Measurements from ENCODE around the gene PARN.
A peak's percentile ranks its signal among the peaks of the same experiment; 100 is the strongest.

The PARN gene

DNA sequence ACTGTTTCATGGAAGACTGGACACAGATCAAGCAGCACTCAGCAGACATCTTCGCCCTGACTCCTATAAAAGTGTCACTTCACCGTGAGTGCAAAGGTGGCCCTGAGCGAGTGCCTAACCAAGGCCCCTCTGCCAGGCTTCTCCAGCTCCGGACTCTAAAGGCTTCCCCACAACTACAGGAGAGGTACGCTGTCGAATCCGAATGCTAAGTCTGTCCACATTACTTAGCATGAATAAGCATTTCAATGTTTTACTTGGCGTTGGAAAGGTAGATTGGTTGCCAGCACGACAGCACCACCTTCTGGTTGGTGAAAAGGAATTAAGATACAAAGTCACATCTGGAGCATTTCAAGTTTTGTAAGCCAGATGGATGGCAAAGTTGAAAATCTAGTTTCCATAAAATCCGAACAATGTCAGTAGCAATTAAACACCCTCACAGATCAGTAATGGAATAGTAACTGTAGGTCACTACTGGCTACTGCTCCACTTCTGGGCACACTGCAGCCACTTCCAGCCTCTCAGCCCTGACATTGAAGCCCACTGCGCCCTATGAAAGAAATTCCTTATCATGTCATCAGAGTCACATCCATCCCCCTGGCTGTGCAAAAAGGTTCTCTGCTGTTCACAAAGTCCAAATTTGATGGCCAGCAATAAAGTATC, 100.9 kb downstream of the PARN start:
- DNase-seq (ENCODE audit: low read depth in 2 of 2) = peak; percentile 5 to 7

DNA sequence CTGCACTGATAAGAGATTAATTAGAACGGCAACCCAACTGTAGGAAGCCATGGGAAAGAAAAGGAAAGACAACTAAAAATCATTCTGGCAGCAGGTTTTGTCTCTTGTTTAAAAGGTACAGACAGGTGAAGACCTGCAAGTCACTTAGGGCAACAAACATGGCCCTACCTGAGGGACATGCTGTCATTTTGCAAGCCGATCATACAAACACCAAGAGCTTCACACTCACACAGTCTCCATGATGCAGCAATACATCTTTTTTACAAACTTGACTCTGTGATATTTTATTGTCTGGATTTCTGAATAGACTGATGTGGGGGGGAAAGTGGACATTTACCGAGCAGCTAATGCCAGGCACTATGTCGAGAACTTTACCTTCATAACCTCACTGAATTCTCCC, 101.8 kb downstream of the PARN start:
- DNase-seq (ENCODE audit: low read depth in 2 of 2) = no peak

DNA sequence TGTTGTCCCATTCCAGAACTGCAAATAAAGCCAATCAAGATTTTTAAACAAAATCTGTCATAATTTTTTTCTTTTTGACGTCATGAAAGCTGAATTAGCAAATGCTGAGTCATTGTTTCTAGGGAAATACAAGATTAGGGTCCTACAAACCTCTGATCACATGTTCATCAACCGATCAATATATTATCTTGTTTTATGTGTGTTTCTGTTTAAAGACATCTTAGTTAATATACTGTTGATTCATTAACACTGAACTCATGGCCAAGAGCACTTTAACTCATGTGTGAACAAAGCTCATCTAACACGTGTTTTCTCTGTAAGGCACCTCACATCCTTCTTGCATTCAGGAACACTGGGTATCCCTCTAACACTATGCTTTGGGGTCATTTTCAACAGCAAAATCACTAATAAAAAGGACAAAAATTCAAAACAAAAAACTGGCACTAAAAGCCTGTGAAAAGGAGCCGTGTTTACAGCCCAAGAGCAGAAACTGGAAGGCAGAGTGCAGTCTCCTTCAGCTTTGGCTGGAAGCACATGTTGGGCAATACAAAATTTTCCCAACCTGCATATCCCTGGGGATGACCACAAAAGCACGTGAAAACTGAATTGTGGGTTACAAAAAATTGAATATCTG, 102.5 kb downstream of the PARN start:
- no peak for DNase-seq (ENCODE audit: low read depth in 2 of 2)

DNA sequence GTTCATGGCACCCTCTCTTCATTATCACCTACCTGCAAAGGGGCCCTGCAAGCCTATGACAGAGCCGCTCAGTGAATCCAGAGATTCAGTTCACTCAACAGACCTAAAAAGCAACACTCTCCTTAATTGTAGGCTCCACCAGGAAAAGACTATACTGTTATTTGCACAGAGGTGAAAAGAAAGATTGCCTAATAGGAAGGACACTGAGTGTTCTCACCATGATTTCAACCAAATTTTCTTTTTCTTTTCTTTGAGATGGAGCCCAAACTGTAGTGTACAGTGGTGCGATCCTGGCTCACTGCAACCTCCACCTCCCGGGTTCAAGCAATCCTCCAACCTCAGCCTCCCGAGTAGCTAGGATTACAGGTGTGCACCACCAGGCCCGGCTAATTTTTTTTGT, 104.5 kb downstream of the PARN start:
- no peak for DNase-seq (ENCODE audit: low read depth in 2 of 2)

DNA sequence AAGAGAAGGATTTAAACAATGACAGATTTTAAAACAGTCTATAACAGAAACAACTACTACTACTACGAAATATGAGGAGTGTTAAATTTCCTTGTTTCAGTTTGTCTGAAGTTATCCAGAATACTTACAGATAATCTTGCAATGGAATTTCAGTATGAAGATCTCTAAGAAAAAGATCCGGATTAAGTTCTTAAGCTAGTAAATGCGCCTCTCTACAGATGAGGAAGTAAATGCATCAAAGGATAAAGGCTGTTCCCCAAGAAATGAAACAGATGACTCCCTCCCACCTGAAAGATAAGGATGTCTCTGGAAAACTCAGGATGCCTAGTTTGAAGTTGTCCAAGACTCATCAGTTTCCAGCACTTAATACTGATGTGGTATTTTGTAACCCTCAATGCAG, 105.1 kb downstream of the PARN start:
- DNase-seq (ENCODE audit: low read depth in 2 of 2) = no peak

DNA sequence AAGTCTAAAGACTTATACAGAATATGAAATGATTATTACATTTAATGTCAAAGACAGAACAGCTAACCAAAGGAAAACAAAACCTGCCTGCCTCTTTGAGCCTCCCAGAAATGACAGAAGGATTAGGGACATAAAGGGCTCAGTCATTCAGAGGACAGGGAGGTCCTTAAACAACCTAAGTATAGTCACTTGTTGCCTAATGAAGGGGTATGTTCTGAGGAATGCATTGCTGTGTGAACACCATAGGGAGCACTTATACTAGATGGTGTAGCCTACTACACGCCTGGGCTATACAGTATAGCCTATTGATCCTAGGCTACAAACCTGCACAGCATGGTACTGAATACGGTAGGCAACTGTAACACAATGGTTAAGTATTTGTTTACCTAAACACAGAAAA, 106.4 kb downstream of the PARN start:
- DNase-seq (ENCODE audit: low read depth in 2 of 2) = no peak

DNA sequence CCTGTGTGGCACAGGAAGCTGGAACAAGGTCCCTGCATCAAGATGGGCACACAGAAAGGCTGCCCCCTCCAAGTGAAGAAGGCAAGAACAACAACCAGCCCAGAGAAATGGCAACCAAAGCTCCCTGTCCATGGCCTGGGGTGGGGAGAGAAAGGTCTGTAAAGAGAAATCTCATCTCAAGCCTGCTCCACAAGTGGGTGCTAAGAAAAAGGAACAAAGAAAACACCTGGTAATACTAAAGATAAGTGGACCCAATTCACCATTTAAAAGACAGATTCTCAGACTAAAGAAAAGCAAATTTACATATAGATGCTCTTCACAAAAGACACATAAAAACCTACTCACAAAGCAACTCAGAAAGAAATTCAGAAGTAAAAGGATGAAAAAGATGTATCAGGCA, 107.4 kb downstream of the PARN start:
- DNase-seq (ENCODE audit: low read depth in 2 of 2) = no peak

DNA sequence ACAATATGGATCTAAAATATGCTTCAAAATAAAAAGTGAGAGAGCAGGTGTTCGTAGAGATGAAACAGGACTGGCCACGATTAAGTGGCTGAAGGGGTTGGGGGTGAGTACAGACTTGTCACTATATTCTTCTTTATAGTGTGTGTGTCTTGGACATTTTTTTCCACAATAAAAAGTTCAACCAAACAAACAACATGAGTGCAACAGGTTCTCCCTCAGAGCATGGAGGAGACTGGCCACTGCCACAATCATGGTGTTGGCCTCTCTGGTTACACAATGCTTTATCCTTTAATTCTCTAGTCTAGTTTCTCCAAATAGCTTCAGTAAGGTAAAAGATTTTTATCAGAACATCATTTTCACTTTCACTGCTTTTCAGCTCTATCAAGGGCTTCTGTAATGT, 109.3 kb downstream of the PARN start:
- no peak for DNase-seq (ENCODE audit: low read depth in 2 of 2)

DNA sequence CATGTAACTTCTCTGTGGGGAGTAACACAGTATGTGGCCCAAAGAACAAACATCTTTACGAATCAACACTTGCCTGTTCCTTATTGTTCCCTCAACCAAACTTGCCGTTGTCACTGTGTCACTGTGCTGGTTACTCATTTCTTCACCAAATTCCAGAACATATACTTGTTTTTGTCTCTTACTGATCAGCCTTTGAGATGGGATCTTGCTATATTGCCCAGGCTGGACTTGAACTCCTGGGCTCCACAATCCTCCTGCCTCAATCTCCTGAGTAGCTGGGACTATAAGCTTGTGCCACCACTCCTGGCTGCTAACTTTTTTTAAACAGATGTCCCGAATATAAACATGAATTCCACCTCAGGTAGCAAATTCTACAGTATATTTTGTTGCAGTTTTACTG, 115.1 kb downstream of the PARN start:
- DNase-seq (ENCODE audit: low read depth in 2 of 2) = no peak

DNA sequence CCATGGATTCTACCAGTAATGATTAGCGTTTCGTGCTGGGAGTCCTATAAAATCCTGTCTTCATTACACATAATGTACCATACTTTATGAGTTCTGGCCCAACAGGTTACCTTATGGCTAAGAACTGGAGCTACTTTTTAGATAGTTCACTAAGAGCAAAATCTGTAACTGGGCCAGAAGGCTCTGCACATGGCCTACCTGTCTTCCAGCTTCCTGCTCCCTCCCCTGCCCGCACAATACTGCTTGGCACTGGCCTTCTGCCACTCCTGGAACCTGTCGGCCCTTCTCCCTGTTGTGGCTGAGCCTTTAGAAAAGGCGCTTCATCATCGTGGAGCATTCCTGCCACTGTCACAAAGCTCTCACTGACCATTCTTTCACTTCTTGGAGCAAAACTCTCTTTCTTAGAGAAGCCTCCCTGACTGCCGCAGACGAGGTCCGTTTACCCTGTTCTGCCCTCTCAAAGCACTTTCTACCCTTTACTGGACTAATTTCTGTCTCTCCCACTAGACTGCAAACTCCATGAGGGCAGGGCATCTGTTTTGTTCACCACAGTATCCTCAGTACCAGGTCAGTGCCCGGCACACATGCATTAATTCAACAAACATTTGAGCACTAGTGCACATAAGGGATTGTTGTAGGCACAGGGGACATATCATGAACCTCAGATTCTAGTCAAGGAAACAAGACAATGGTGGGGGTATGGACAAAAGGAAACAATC, 116.5 kb downstream of the PARN start:
- no peak for DNase-seq (ENCODE audit: low read depth in 2 of 2)

DNA sequence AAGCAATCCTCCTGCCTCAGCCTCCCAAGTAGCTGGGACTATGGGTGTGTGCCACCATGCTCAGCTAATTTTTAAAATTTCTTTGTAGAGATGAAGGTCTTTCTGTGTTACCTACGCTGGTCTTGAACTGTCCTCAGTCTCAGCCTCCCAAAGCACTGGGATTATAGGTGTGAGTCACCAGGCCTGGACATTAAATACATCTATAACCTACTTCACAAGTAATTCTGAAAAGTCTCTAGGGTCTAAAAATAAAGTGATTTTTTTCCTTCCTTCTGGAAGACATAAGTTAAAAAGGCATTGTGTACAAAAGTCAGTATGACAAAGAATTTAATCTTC, 118.3 kb downstream of the PARN start:
- DNase-seq (ENCODE audit: low read depth in 2 of 2) = no peak

DNA sequence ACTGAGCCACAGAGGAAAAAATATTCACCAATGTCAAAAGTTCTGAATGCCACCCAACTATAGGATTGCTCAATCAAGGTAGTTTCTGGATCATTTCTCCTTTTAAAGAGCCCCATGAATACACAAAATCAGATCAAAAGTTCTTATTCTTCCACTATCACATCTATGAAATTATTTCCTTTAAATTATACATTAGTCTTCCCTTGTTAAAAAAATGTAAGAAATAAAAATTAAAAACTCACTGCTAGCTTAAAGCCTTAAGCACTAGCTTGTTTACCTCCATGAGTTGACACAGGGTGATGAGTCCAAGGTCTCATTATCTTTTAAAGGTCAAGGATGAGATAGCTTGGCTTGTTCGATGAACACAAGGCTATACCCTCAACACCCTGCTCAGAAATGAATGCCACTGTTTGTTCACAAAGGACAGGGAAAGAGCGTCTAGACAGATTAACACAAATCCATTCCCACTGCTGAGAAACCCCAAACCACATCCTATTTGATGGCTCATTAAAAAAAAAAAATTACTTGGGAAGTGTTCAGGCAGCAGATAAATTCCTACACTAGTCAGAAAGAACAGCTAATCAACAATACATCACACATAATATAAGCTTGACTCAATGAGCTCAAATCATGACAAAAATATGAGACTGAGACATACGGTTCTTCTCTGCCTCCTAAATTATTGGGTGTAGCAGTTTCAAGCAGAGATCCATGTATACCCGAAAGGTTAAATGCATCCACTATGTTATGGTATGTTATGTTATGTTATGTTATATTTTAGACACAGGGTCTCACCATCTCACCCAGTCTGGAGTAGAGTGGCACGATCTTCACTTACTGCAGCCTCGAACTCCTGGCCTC, 118.9 kb downstream of the PARN start:
- DNase-seq (ENCODE audit: low read depth in 2 of 2) = no peak

DNA sequence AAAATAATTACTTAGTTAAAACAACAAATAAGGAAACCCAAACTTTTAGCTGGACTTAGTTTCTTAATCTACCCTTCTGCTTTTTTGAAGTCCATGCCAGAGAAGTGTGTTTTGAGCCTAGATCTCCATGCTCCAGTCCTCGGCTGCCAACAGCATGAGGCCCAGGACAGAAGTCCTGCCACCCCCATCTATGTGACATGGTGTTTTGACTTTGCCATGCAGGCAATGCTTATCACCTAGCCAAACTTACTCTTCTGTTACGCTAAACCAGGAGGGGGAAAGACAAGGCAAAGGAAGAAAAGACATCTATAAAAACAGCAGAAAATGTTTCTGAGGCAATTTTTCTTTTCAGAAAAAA, 119.5 kb downstream of the PARN start:
- DNase-seq (ENCODE audit: low read depth in 2 of 2) = no peak

DNA sequence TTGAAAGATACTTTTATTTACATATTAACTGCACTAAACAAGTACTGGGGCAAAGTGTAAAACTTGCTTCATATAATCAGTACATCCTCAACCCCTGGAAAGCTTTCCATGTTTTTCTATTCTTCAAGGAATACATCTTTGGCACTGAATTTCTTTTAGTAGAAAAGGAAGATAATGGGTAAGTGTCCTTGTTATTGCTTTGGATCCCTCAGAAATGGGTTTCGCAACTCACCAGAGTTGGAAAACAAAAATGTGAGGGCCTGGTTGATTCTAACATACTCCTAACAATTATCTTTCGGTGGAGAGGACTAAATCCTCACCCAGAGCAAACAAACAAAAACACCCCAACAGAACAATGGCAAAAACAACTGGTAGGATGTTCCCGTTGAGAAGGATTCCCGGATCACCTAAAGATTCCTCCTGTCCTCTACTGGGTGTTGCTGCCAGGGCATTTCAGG, 120.4 kb downstream of the PARN start:
- DNase-seq (ENCODE audit: low read depth in 2 of 2) = no peak

DNA sequence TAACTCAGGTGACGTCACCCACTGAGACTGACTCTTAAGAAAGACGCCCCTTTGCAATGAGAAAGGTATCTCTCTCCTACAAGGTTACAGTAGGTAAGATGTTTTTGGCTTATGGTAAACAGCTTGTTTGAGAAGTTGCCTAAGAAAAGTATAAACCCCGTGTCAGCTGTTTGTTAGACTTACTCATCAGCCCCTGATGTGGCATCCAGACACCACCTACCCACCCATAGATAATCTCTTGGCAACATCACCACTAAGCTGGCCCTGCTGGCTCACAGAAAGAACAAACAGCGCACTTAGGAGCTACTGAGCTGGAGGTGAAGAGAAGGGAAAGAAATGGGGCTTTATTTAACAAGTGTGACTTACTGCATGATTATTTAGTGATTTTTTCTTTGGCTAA, 121.0 kb downstream of the PARN start:
- no peak for DNase-seq (ENCODE audit: low read depth in 2 of 2)

DNA sequence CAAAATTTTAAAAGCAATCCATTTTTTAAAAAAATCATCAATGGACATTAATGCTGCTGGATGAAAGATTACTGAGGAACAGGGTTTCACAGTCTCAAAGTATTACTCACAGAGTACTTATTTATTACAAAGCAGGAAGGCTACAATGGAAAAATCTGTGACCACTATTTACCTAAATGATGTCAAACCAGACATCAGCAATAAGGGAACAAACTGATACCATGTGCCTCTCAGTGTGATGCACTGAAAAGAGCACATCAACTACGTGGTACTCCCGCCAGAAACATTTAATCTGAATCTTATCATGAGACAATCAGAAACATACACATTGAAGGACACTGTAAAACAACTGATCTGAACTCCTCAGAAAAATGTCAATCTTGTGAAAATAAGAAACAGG, 124.2 kb downstream of the PARN start:
- DNase-seq (ENCODE audit: low read depth in 2 of 2) = no peak

DNA sequence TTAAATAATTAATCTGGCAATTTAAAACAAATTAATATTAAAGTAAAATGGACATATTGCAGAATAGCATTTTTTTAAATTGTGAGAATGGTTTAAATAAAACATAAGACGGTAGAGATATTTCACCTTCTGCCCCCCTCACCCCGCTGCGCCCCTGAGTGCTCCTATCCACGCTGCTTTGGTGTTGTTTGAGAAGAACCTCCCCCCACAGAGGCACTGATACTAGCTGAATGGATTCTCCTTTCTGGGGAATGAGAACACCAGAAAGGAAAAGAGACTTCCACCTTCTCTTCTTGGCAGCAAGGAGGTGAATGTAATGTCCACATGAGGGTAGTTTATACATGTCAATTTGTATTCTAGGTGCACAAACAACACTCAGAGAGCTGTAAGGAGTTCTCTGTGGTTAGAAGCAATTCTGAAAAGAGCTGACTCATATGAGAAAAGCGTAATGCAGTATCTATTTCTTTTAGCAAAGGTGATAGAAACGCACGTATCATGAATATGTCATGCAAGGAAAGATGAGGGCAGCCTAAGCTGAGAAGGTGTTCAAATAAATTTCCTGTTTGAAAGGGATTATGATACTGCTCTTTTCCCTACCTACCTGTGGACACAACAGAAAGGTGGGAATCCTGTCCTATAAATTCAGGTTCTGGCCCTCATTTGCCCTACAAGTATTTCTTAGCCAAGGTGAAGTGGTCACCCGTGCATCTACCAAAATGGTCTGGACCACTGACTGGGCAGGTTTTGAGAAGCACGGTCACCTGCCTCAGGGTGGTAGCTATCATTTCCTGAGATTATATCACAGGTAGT, 126.9 kb downstream of the PARN start:
- no peak for DNase-seq (ENCODE audit: low read depth in 2 of 2)

DNA sequence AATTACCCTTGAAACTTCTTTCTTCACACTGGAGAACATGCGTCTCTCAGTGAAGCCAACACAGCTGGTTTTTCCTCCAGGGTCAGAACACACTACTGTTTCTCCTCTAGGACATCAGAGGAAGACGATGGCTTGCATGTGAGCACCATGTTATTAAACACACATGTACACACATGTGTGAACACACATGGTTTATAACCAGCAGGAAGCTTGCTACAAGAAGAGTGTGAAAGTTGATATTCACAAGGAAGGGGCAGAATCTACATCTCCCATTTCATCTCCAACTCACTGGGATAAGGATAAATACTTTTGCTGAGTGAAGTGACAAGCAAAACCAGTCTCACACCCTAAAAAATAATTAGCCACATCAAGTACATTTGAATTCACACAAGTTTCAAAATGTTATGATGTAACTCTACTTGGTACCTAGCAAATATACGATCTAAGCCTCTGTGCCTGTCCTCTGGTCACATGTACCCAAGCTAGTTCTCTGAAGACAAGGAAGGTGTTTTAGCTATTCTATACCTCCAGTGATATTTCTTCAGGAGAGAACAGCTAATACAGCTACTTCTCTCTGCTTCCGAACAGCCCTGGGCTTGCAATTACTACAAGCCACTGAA, 127.7 kb downstream of the PARN start:
- no peak for DNase-seq (ENCODE audit: low read depth in 2 of 2)

DNA sequence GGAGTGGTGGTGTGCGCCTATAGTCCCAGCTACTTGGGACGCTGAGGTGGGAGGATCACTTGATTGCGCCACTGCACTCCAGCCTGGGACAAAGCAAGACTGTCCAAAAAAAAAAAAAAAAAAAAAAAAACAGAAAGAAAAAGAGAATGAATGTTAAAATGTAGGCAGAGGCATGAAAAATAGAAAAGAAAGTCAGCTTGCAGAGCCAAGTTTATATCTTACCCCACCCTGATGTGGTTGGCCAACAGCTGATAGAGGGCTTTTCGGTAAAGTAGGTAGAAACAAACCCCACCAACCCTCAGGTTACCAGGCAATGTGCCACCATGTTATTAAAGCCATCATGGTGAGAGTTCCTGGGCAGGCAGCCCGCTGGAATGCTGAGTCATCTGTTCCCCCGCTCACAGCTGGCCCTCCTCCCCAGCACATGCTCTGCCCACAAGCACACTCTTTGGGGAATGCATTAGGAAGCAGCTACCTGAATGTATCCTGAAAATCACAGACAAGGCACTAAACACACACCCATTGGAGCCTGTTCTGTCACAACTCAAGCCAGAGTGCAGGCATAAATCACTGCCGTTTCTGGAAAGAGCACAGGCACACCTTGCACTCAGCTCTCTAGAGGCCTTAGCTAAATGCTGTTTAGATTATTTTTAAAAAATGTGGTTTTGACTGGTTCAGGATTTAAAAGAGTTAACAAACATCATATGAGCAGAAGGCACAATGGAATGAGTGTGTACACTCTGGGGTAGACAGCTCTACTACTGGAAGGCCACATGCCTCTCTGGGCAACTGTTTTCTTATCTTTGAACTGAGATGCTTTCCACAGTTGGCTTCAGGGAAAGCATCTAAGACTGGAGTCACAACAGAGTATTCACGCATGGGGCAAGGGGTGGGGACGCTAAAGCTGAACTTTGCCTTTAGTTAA, 128.5 kb downstream of the PARN start:
- no peak for DNase-seq (ENCODE audit: low read depth in 2 of 2)

DNA sequence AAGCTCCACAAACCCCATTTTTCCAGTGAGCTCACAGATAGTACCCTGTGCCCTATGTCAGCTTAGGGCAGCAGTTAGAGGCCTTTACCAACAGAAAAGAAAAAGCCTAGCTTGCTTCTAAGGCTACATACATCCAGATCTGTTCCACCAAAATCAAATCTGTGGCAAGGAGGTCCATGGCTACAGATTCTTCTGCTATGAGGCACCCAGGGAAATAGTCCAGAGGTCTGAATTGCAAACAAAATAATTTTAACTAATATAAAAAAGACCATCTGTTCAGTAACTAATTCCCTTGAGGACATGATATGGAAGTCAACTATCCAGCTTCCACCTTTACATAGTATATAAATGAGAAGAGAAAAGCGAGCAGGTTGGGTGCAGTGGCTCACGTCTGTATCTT, 129.3 kb downstream of the PARN start:
- DNase-seq (ENCODE audit: low read depth in 2 of 2) = no peak

All from stimulated activated CD8-positive, alpha-beta memory T cell treated with anti-CD3 and anti-CD28 coated beads, Interleukin-15, amount 100 ng/mL, for 4 hours (primary cell).